Urinary bladder (tissue), 4 donors: ENCODE results near the gene PLD4. TPM values are rescaled to one million over a fixed set of nuclear protein-coding genes. Genes with fewer than 3 reads are reported as not detected.
"Not testable (repeated sequence)": the region's sequence is repeated elsewhere in the genome, so short reads cannot be mapped to it uniquely, and the experiment has no call there.

Experiments used
- DNase-seq: peaks from one replicate; pipeline ENCODE4 v3.0.0-alpha.2; 2015; ENCODE audit errors: extremely low spot score
- H3K27ac ChIP-seq: one replicate; pipeline ENCODE4 v1.5.1; 2013; ENCODE audit warnings: low read depth, mild to moderate bottlenecking, moderate library complexity
- H3K36me3 ChIP-seq: one replicate; pipeline ENCODE4 v1.6.1; 2013; ENCODE audit warnings: mild to moderate bottlenecking, moderate library complexity; ENCODE audit not compliant: insufficient read depth
- H3K4me1 ChIP-seq: one replicate; pipeline ENCODE4 v1.6.1; 2013; ENCODE audit warnings: mild to moderate bottlenecking, moderate library complexity; ENCODE audit not compliant: insufficient read depth
- H3K4me3 ChIP-seq: one replicate; pipeline ENCODE4 v1.5.1; 2013; ENCODE audit warnings: low read depth, low read length
- WGBS: extraction: QIAGEN DNeasy Blood & Tissue Kit; methylation state at CpG from one replicate; pipeline ENCODE4 v1.1.7; 2013; 5-methylcytosine and 5-hydroxymethylcytosine counted together
- polyA plus RNA-seq: library from polyadenylated mRNA; stranded (reverse); fragments of 200-250 nt; gene quantifications from one replicate; pipeline ENCODE4 v1.2.3, GENCODE V29; 2013
- total RNA-seq: library from RNA; depleted of rRNA; stranded (reverse); fragments of >200 nt; gene quantifications from one replicate; pipeline ENCODE4 v1.2.3, GENCODE V29; 2014
- donor health status: healthy with polysubstance abuse.
- donor health status: healthy.

The PLD4 gene
- total and polyA plus RNA-seq, 2 donors = 0.42 to 6.8 TPM

GRCh38 chr14:104882991-104883660 lies 41.6 kb upstream of the PLD4 start:
- WGBS = 88% methylated on average over 38 of the region's 38 CpGs

GRCh38 chr14:104883681-104884361 lies 40.9 kb upstream of the PLD4 start:
- H3K27ac ChIP-seq = no peak overlapping the region
- no peak for DNase-seq
- H3K4me3 ChIP-seq = no peak overlapping the region
- 93% methylated on average over 49 of the region's 49 CpGs for WGBS
- H3K4me1 ChIP-seq = no peaks in the 10 kb centered on the region
- H3K36me3 ChIP-seq = no peaks in the 10 kb centered on the region

More at GRCh38 chr14:104882991-104883660, 41.6 kb upstream of the PLD4 start:
- no peak overlapping the region for H3K4me3 ChIP-seq
- no peaks in the 10 kb centered on the region for H3K4me1 ChIP-seq
- no peaks in the 10 kb centered on the region for H3K36me3 ChIP-seq
- DNase-seq = no peak
- no peak overlapping the region for H3K27ac ChIP-seq

- H3K27ac ChIP-seq, DNase-seq, H3K4me1 ChIP-seq, H3K4me3 ChIP-seq, H3K36me3 ChIP-seq: not testable (repeated sequence)
- WGBS = 91% methylated on average over 34 of the region's 34 CpGs
Measured at GRCh38 chr14:104884381-104884780, 40.3 kb upstream of the PLD4 start.

GRCh38 chr14:104885031-104885972 lies 39.4 kb upstream of the PLD4 start:
- 89% methylated on average over 38 of the region's 38 CpGs for WGBS
- H3K36me3 ChIP-seq = no peaks in the 10 kb centered on the region
- no peaks in the 10 kb centered on the region for H3K4me1 ChIP-seq

GRCh38 chr14:104885973-104886689 lies 38.5 kb upstream of the PLD4 start:
- no peak overlapping the region for H3K27ac ChIP-seq
- 86% methylated on average over 40 of the region's 40 CpGs for WGBS
- no peak overlapping the region for H3K4me3 ChIP-seq
- DNase-seq = no peak
- H3K4me1 ChIP-seq = no peaks in the 10 kb centered on the region
- H3K36me3 ChIP-seq = no peaks in the 10 kb centered on the region

More at GRCh38 chr14:104885031-104885972, 39.4 kb upstream of the PLD4 start:
- Histone ChIP-seq H3K4me3 (no peak overlapping the region), H3K27ac (no peak overlapping the region)
- no peak for DNase-seq

GRCh38 chr14:104886690-104887622 lies 37.7 kb upstream of the PLD4 start:
- H3K36me3 ChIP-seq = no peaks in the 10 kb centered on the region
- 94% methylated on average over 59 of the region's 59 CpGs for WGBS
- DNase-seq = no peak
- H3K4me3 ChIP-seq = no peak overlapping the region
- H3K4me1 ChIP-seq = no peaks in the 10 kb centered on the region
- no peak overlapping the region for H3K27ac ChIP-seq

GRCh38 chr14:104887623-104888488 lies 36.8 kb upstream of the PLD4 start:
- Histone ChIP-seq H3K27ac (no peak overlapping the region), H3K4me3 (no peak overlapping the region), H3K36me3 (no peaks in the 10 kb centered on the region), H3K4me1 (no peaks in the 10 kb centered on the region)
- DNase-seq = no peak
- WGBS = 94% methylated on average over 33 of the region's 33 CpGs

GRCh38 chr14:104888489-104889374 lies 35.9 kb upstream of the PLD4 start:
- Histone ChIP-seq H3K4me1 (no peaks in the 10 kb centered on the region), H3K4me3 (no peak overlapping the region), H3K27ac (no peak overlapping the region), H3K36me3 (no peaks in the 10 kb centered on the region)
- WGBS = 92% methylated on average over 26 of the region's 26 CpGs
- DNase-seq = no peak

- no peak for DNase-seq
- 87% methylated on average over 23 of the region's 23 CpGs for WGBS
Measured at GRCh38 chr14:104889375-104889757, 35.3 kb upstream of the PLD4 start.

GRCh38 chr14:104890292-104890691 lies 34.4 kb upstream of the PLD4 start:
- H3K27ac ChIP-seq, H3K36me3 ChIP-seq, H3K4me1 ChIP-seq, H3K4me3 ChIP-seq, DNase-seq: not testable (repeated sequence)

More at GRCh38 chr14:104889375-104889757, 35.3 kb upstream of the PLD4 start:
- Histone ChIP-seq H3K27ac (no peak overlapping the region), H3K4me1 (no peaks in the 10 kb centered on the region), H3K4me3 (no peak overlapping the region), H3K36me3 (no peaks in the 10 kb centered on the region)

- Histone ChIP-seq H3K4me1 (no peaks in the 10 kb centered on the region), H3K27ac (no peak overlapping the region), H3K4me3 (no peak overlapping the region), H3K36me3 (no peaks in the 10 kb centered on the region)
- no peak for DNase-seq
- WGBS = 96% methylated on average over 4 of the region's 4 CpGs
Measured at GRCh38 chr14:104891121-104891551, 33.5 kb upstream of the PLD4 start.
